ENCODE results near the gene SLC22A31.
A peak's percentile ranks its signal among the peaks of the same experiment; 100 is the strongest.
"Not testable (repeated sequence)": the region's sequence is repeated elsewhere in the genome, so short reads cannot be mapped to it uniquely, and the experiment has no call there.

Gene SLC22A31

DNA sequence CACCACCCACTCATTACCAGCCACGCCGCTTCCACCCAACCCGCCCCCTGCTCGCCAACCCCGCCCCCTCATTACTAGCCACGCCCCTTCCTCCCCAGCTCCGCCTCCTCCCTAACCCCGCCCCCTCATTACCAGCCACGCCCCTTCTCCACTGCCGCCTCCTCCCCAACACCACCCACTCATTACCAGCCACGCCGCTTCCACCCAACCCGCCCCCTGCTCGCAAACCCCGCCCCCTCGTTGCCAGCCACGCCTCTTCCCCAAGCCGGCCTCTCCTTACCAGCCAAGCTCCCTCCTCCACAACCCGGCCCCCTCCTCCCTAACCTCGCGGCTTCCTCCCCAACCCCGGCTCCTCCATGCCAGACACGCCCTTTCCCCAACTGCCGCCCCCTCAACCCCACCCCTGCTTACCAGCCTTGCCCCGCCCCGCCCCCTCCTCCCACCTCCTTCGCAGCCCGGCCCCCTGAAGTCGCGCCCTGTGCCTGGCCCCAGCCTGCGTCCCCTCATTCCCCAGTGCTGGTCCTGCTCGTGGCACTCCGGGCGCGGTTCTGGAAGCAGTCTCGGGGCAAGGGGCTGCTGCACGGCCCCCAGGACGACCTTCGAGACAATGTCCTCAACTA lies 7.3 kb downstream of the SLC22A31 start:
- no peak for DNase-seq (ENCODE audit: low read depth, low spot score)

DNA sequence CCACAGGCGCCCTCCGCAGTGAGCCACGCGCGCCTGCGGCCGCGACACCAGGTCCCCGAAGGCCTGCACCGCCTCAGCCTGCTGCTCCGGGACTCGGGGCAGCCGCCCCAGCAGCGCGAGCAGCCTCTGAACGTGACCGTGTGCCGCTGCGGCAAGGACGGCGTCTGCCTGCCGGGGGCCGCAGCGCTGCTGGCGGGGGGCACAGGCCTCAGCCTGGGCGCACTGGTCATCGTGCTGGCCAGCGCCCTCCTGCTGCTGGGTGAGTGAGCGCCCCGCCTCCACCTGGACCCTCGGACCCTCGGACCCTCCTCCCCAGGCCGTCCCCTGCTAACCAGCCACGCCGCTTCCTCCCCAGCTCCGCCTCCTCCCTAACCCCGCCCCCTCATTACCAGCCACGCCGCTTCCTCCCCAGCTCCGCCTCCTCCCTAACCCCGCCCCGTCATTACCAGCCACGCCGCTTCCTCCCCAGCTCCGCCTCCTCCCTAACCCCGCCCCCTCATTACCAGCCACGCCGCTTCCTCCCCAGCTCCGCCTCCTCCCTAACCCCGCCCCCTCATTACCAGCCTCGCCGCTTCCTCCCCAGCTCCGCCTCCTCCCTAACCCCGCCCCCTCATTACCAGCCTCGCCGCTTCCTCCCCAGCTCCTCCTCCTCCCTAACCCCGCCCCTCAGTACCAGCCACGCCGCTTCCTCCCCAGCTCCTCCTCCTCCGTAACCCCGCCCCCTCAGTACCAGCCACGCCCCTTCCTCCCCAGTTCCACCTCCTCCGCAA lies 8.0 kb downstream of the SLC22A31 start:
- DNase-seq (ENCODE audit: low read depth, low spot score), result peak; percentile 91

DNA sequence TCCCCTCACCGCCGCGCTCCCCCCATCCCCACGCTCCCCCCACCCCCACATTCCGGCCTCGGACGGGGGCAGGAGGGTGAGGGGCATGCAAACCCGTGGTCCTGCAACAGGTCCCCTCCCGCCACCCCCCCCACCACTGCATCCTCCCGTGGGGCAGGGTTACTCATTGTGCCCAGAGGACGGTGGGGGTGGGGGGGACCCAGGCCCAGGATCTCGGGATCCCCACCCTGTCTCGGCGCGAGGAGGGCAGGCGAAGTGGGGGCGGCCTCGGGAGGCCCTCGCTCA lies 8.5 kb downstream of the SLC22A31 start:
- DNase-seq (ENCODE audit: low read depth, low spot score), result no peak

DNA sequence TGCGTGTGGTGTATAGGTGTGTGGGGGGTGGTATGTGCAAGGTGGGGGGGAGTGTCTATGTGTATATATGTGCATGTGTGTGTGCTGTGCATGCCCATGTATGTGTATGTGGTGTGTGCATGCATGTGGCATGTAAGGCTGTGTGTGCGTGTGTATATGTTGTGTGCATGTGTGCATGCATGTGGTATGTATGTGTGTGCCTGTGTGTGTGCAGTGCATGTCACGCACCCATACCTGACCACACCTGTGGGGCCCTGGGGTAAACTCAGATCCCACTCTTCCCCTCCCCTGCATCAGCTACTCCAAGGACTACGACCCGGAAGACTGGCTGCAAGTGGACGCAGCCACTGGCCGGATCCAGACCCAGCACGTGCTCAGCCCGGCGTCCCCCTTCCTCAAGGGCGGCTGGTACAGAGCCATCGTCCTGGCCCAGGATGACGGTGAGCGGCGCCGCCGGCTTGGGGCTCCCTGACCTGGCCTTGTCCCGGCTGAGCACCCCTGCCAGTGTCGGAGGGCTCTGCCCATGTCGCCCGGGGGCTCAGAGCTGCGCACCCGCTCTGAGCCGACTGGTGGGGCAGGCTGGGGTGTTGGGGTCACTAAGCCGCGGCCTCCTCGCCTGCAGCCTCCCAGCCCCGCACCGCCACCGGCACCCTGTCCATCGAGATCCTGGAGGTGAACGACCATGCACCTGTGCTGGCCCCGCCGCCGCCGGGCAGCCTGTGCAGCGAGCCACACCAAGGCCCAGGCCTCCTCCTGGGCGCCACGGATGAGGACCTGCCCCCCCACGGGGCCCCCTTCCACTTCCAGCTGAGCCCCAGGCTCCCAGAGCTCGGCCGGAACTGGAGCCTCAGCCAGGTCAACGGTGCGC lies 9.1 kb downstream of the SLC22A31 start:
- DNase-seq (ENCODE audit: low read depth, low spot score), result no peak

DNA sequence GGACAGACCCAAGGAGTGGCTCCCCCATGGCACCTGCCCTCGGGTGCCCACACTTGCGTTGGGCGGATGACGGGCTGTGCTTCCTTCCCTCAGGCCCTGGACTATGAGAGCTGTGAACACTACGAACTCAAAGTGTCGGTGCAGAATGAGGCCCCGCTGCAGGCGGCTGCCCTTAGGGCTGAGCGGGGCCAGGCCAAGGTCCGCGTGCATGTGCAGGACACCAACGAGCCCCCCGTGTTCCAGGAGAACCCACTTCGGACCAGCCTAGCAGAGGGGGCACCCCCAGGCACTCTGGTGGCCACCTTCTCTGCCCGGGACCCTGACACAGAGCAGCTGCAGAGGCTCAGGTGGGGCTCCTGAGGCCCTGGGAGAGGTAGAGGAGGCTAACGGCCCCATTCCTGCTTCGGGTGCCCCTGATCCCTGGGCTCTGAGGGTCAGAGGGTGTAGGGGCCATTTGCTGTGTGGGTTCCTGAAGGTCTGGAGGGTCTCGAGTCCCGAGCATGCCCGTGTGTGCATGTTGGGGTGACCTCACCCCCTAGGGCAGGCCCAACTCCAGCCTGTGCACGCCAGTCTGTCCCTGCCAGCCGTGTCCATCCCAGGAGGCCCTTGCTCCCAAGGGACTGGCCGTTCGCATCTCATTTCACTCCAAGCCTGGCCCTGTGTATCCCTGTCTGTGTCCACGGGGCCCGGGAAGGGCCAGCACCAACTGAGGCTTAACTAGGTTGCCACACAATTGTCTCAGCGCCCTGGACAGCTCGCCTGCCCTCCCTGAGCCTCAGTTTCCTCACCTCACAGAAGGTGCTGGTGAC lies 10.0 kb downstream of the SLC22A31 start:
- DNase-seq (ENCODE audit: low read depth, low spot score), result no peak

DNA sequence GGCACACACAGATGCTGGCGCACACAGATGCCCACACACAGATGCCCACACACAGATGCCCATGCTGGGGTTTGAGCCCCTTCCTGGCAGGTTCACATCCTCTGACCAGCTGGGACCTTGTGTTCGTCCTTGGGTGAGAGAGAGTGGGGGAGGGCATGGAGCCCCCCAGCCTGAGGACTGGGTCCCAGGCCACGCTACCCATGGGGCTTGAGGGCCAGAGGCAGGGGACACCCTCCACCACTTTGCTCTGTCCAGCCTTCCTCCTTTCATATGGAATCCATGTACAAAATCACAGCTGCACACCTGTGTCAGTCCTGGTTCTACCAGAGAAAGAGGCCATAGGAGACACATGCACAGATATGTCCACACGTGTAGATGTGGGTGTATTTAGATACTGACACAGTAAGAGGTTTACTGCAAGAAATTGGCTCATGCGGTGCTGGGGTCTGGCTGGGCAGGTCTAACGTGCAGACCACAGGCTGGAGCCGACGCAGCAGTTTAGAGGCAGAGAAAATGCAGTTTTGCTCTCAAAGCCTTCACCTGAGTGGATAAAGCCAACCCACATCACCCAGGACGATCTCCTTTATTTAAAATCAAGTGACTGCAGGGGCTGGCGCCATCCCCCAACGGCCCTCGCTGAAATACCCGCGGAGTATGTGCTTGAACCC lies 10.8 kb downstream of the SLC22A31 start:
- DNase-seq (ENCODE audit: low read depth, low spot score), result no peak

DNA sequence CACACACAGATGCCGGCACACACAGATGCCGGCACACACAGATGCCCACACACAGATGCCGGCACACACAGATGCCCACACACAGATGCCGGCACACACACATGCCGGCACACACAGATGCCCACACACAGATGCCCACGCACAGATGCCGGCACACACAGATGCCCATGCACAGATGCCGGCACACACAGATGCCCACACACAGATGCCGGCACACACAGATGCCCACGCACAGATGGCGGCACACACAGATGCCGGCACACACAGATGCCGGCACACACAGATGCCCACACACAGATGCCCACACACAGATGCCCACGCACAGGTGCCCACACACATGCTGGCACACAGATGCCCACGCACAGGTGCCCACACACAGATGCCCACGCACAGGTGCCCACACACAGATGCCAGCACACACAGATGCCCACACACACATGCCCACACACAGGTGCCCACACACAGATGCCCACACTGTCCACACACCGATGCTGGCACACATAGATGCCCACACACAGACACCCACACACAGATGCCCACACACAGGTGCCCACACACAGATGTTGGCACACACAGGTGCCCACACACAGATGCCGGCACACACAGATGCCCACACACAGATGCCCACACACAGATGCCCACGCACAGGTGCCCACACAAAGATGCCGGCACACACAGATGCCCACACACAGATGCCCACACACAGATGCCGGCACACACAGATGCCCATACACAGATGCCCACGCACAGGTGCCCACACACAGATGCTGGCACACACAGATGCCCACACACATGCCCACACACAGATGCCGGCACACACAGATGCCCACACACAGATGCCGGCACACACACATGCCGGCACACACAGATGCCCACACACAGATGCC lies 11.6 kb downstream of the SLC22A31 start:
- not testable (repeated sequence) for DNase-seq (ENCODE audit: low read depth, low spot score)

DNA sequence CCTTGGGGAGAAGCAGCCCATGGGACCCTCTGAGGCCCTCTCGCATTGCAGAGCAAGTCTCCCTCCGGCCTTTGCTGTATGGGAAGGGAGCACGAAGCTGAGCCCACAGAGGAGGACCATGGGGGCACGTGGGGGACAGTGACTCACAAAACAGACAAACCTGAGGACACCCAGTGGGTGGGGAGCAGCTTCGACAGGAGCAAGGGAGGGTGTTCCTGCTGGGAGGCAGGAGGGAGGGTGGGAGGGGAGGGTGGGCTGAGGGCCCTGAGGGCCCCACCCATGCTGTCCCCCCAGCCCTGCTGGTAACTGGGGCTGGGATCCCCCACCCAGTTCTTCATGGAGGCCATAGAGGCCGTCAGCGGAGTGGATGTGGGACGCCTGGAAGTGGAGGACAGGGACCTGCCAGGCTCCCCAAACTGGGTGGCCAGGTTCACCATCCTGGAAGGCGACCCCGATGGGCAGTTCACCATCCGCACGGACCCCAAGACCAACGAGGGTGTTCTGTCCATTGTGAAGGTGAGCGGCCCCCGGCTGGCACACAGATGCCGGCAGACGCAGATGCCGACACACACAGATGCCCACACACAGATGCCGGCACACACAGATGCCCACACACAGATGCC lies 12.5 kb downstream of the SLC22A31 start:
- no peak for DNase-seq (ENCODE audit: low read depth, low spot score)

DNA sequence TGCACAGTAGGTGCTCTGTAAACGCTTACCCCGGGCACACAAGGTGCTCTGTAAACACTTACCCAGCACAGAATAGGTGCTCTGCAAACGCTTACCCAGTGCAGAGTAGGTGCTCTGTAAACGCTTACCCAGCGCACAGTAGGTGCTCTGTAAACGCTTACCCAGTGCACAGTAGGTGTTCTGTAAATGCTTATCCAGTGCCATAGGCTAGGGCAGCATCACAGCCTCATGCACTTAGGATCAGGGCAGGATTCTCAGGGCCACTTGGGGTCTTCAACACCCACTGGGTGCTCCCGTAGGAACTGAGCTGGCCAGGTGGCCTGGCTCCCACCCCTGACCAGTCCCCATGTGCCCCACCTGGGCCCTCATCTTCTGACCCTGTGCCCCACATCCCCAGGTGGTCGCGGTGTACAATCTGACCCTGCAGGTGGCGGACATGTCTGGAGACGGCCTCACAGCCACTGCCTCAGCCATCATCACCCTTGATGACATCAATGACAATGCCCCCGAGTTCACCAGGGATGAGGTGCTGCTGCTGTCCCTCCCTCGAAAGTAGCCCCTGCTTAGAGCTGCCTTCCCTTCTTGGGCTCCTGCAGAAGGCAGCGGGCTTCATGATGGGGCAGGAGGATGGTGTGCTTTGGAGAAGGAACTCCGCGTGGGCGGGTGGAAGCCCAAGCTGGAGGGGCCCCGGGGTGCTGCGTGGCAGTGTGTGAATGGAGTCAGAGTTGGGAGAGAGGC lies 13.1 kb downstream of the SLC22A31 start:
- DNase-seq (ENCODE audit: low read depth, low spot score), result no peak

DNA sequence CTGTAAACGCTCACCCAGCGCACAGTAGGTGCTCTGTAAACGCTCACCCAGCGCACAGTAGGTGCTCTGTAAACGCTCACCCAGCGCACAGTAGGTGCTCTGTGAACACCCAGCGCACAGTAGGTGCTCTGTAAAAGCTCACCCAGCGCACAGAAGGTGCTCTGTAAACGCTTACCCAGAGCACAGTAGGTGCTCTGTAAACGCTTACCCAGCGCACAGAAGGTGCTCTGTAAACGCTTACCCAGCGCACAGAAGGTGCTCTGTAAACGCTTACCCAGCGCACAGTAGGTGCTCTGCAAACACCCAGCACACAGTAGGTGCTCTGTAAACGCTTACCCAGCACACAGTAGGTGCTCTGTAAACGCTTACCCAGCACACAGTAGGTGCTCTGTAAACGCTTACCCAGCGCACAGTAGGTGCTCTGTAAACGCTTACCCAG lies 13.7 kb downstream of the SLC22A31 start:
- DNase-seq (ENCODE audit: low read depth, low spot score), result not testable (repeated sequence)

DNA sequence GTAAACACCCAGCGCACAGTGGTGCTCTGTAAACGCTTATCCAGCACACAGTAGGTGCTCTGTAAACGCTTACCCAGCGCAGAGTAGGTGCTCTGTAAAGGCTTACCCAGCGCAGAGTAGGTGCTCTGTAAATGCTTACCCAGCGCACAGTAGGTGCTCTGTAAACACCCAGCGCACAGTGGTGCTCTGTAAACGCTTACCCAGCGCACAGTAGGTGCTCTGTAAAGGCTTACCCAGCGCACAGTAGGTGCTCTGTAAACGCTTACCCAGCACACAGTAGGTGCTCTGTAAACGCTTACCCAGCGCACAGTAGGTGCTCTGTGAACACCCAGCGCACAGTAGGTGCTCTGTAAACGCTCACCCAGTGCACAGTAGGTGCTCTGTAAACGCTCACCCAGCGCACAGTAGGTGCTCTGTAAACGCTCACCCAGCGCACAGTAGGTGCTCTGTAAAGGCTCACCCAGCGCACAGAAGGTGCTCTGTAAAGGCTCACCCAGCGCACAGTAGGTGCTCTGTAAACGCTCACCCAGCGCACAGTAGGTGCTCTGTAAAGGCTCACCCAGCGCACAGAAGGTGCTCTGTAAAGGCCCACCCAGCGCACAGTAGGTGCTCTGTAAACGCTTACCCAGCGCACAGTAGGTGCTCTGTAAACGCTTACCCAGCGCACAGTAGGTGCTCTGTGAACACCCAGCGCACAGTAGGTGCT lies 14.3 kb downstream of the SLC22A31 start:
- DNase-seq (ENCODE audit: low read depth, low spot score), result not testable (repeated sequence)

DNA sequence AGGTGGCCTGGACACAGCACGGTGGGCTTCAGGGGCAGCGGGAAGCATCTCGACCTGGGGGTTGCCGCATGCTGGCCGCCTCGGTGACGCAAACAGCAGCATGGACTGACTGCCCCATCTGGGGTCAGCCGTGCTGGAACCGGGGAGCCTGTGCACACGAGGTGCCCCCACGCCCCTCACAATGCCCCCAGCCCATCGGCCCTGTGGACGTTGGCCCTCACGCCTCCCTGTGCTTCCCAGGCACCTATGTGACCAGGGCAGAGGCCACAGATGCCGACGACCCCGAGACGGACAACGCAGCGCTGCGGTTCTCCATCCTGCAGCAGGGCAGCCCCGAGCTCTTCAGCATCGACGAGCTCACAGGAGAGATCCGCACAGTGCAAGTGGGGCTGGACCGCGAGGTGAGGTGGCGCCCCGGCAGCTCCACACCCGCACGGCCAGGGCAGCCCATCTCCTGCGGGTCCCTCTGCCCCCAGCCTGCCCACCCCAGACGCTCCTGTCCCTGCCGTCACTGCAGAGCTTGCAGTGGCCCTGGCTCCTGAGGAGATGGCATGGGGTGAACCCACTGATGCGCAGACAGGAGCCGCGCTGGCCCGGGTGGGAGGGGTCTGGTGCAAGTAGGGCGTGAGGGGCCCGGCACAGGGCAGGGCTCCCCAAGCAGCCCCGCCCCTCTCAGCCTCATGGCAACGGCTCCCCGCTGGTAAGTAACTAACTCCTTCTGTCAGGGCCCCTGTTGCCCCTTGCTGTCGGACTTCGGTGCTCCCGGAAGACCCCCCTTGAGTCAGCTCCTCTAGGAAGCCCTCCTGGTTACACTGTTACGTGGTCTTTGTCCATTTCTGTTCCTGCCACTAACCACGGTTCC lies 15.2 kb downstream of the SLC22A31 start:
- DNase-seq (ENCODE audit: low read depth, low spot score), result no peak

DNA sequence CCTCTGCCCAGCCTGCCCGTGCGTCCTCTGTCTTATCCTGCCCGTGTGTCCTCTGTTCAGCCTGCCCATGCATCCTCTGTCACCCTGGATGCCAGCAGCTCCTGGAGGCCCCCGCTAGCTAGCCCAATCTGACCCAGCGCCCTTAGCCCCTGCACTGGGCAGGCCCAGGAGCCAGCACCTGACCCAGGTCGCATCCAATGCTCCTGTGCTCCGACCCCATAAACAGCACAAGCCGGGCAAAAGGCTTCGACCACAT lies 15.7 kb downstream of the SLC22A31 start:
- no peak for DNase-seq (ENCODE audit: low read depth, low spot score)

DNA sequence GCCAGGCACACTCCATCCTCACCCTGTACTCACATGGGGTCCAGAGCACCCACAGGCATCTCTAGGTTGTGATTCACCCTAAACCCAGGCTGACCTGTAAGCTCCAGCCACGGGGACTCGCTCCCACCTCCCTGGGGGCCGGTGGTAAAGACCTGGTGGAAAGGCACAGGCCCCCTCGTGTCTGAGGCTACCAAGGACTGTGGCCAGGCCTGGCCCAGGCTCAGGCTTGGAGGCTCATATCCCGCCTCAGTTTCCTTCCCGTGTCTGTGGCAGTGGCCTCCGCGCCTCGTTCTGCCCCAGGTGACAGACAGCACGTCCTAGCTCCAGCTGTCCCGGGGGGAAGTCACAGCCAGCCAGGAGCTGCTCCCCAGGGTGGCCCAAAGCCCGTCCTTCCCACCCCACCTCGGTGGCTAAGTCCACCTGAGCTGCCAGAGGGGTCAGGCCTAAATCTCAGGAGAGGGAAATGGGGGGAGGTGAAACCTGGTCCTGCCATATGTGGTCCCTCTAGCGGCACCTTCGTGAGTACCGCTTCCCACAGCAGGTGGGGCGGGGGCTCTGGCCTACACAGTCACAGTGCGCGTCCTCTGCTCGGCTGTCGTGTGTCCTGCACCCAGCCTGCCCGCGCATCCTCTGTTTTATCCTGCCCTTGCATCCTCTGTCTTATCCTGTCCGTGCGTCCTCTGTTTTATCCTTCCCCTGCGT lies 16.2 kb downstream of the SLC22A31 start:
- no peak for DNase-seq (ENCODE audit: low read depth, low spot score)

DNA sequence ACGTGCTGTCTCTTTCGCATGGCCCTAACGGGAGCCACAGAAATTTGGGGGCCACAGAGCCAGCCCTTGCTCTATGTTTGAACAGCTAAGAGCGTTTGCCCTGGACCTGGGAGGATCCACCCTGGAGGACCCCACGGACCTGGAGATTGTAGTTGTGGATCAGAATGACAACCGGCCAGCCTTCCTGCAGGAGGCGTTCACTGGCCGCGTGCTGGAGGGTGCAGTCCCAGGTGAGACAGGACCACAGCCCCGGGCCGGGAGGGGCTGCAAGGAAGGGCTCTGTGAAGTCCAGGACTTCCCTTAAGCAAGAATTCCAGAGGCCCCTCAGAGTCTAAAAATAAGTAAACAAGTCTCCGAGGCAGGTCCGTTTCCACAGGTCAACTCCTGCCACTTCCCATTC lies 16.9 kb downstream of the SLC22A31 start:
- no peak for DNase-seq (ENCODE audit: low read depth, low spot score)

DNA sequence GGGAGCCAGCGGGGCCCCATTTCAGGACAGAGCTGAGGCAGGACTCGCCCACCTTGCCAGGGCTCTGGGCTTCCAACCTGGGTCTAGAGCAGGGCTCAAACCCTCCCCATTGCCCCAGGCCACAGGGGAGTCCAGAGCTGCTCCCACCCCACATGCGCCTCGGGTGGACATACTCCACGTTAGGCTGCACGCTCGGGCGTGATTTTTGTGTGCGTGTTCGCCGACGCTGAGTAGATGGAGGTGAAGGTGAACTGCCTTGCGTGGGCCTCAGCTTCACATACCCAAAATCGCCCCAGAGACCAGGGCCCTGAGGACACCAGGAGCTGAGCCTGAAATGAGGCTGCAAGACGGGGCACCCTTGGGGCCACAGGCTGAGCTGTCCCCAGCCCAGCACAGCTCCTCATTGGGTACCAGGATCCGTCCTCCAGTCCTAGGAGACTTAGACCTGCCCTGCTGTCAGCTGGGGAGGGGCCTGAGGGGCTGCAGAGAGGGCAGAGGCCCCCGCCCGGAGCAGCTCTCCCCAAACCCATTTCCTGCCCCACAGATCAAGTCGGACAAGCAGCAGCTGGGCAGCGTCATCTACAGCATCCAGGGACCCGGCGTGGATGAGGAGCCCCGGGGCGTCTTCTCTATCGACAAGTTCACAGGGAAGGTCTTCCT lies 20.6 kb downstream of the SLC22A31 start:
- DNase-seq (ENCODE audit: low read depth, low spot score), result no peak

DNA sequence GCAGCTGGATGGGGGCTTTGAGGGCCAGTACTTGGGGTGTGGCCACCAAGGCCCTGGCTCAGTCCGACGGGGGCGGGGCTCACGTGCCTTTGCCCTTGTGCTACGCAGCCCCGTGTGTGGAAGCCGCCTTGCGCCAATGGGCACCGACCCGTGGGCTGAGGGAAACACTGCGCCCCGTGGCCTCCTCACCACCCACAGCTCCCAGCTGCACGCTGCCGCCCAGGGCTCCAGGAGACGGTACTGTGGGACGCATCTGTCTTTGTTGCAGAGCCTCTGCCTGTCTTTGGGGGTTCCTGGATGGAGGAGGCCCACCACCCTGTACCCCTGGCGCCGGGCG lies 21.2 kb downstream of the SLC22A31 start:
- DNase-seq (ENCODE audit: low read depth, low spot score), result no peak

Data from astrocyte of the hippocampus (primary cell).